ENCODE measurements around the gene LAMA2.

LAMA2 gene

DNA sequence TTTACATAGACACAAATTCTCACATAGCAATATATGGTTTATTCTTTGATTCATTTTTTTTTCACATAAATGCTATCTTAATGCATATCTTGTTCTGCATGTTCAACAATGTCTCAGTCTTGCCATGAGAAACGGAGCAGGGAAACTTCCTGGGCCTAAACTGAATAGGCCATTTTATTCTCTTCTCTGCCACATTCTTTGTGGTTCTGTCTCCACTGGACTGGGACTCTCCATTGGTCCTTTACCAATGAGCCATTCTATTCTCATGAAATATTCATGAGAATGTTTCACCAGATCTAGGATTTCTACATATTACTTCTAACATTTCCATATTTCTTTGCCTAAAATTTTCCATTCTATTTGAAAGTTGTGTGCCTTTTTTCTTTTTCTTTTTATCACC lies 42.8 kb downstream of the LAMA2 start:
- H3K4me1 ChIP-seq (ENCODE audit: control insufficient read depth, insufficient read depth, low read length), result no peaks in the 10 kb centered on the region
- no peak overlapping the region for H3K9ac ChIP-seq (ENCODE audit: low read length)
- H3K4me3 ChIP-seq (ENCODE audit: low read length), result no peak overlapping the region
- no peaks in the 10 kb centered on the region for H3K9me3 ChIP-seq (ENCODE audit: control insufficient read depth, low read length)
- no peaks in the 10 kb centered on the region for H3K27me3 ChIP-seq (ENCODE audit: control insufficient read depth, insufficient read depth, low read length)
- H3K36me3 ChIP-seq (ENCODE audit: control insufficient read depth, insufficient read depth, low read length), result no peaks in the 10 kb centered on the region

DNA sequence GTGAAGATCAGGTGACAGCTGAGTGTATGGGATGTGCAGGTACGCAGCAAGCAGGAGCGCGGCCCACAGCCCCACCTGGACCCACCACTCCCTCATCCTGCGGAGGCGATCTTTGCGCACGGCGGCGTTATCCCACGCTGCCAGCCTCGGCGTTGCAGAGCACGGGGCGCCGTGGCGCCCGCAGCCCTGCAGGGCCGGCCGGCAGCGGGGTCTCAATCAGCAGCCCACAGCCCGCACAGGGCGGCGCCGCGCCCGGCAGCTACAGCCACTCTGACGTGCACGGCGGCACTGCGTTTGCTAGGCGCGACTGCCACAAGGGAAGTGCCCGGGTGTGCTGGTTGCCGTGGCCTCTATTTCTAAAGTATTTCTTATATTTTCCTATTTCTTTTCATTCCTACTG lies 46.9 kb downstream of the LAMA2 start:
- Histone ChIP-seq H3K4me1 (ENCODE audit: control insufficient read depth, insufficient read depth, low read length) (no peaks in the 10 kb centered on the region), H3K9me3 (ENCODE audit: control insufficient read depth, low read length) (no peaks in the 10 kb centered on the region), H3K36me3 (ENCODE audit: control insufficient read depth, insufficient read depth, low read length) (no peaks in the 10 kb centered on the region), H3K27me3 (ENCODE audit: control insufficient read depth, insufficient read depth, low read length) (no peaks in the 10 kb centered on the region), H3K9ac (ENCODE audit: low read length) (no peak overlapping the region), H3K4me3 (ENCODE audit: low read length) (no peak overlapping the region)

DNA sequence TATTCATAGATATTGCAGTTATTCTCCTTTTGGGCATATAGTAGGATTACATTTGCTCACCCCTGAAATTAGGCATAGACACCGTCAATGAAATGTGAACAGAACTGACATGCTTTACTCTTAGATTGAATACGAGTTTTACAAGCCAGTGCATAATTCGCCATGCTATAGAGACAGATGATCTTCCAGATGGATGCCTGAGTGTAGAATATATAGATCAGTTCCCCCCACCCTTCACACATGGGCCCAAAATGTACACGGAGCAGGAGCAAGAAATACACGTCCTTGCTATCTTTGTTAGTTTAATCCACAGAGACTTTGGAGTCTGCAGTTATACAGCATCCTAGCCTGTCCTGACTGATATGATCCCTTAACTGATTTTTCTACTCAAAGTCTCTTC lies 47.4 kb downstream of the LAMA2 start:
- H3K36me3 ChIP-seq (ENCODE audit: control insufficient read depth, insufficient read depth, low read length), result no peaks in the 10 kb centered on the region
- H3K4me3 ChIP-seq (ENCODE audit: low read length), result no peak overlapping the region
- no peak overlapping the region for H3K9ac ChIP-seq (ENCODE audit: low read length)
- H3K27me3 ChIP-seq (ENCODE audit: control insufficient read depth, insufficient read depth, low read length), result no peaks in the 10 kb centered on the region
- no peaks in the 10 kb centered on the region for H3K9me3 ChIP-seq (ENCODE audit: control insufficient read depth, low read length)
- H3K4me1 ChIP-seq (ENCODE audit: control insufficient read depth, insufficient read depth, low read length), result no peaks in the 10 kb centered on the region

DNA sequence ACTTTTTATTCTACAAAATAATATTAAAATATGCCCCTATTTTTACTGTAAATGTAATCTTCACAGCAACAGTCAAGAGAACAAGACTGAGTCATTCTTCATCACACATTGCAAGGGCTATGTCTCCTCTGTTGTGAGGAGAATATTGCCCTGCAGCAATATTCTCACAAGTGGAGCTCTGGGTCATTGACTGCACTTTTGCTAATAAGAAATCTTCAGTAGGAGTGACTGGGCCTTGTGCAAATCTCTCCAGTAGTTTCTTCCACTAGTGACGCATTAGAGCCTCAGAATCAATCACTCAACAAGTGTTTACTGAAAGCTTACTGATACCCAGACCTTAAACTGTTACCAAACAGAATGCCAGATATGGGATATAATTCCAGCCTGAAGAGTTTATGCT lies 49.1 kb downstream of the LAMA2 start:
- H3K4me3 ChIP-seq (ENCODE audit: low read length), result no peak overlapping the region
- H3K4me1 ChIP-seq (ENCODE audit: control insufficient read depth, insufficient read depth, low read length), result no peaks in the 10 kb centered on the region
- H3K27me3 ChIP-seq (ENCODE audit: control insufficient read depth, insufficient read depth, low read length), result no peaks in the 10 kb centered on the region

DNA sequence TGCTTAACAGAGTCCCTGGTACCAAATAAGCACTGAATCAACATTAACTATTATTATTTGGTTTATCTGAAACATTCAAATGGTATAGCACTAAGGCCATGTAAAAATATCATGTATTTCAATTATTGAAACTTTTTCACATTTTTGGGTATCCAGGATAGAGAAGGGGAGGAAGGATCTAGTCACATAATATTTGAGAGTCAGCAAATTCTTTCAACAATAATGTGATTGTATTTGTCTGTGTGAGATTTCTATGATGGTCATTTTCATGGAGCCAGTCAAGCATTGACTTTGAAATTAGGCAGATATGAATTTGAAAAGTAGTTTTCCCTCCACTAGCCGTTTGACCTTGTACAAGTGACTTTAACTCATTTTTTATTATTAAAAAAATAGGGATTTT lies 67.9 kb downstream of the LAMA2 start:
- H3K9me3 ChIP-seq (ENCODE audit: control insufficient read depth, low read length), result no peaks in the 10 kb centered on the region
- no peak overlapping the region for H3K9ac ChIP-seq (ENCODE audit: low read length)
- no peaks in the 10 kb centered on the region for H3K36me3 ChIP-seq (ENCODE audit: control insufficient read depth, insufficient read depth, low read length)
- no peaks in the 10 kb centered on the region for H3K27me3 ChIP-seq (ENCODE audit: control insufficient read depth, insufficient read depth, low read length)
- no peak overlapping the region for H3K4me3 ChIP-seq (ENCODE audit: low read length)
- H3K4me1 ChIP-seq (ENCODE audit: control insufficient read depth, insufficient read depth, low read length), result no peaks in the 10 kb centered on the region

More for the DNA sequence above, 49.1 kb downstream of the LAMA2 start:
- H3K9me3 ChIP-seq (ENCODE audit: control insufficient read depth, low read length), result no peaks in the 10 kb centered on the region
- H3K36me3 ChIP-seq (ENCODE audit: control insufficient read depth, insufficient read depth, low read length), result no peaks in the 10 kb centered on the region
- no peak overlapping the region for H3K9ac ChIP-seq (ENCODE audit: low read length)

DNA sequence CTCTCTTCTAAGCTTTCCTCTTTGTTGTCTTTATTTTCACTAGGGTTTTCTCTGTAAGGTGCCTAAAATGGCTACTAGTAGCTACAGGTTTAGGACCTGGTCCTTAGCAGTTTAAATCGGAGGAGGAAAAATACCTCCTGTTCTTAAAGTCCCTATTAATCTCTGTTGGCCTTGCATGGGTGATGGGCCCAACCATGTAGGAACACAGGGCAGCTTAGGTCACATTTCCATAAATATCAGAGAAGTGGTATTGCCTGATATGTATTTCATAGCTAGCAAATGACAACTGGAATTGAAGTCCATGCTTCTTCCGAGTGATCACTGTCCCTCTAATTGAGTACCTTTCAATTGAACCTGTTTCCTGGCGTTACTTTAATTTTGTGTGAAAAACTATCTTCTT lies 70.0 kb downstream of the LAMA2 start:
- no peaks in the 10 kb centered on the region for H3K9me3 ChIP-seq (ENCODE audit: control insufficient read depth, low read length)
- H3K36me3 ChIP-seq (ENCODE audit: control insufficient read depth, insufficient read depth, low read length), result no peaks in the 10 kb centered on the region
- no peak overlapping the region for H3K9ac ChIP-seq (ENCODE audit: low read length)
- no peaks in the 10 kb centered on the region for H3K4me1 ChIP-seq (ENCODE audit: control insufficient read depth, insufficient read depth, low read length)
- H3K4me3 ChIP-seq (ENCODE audit: low read length), result no peak overlapping the region
- H3K27me3 ChIP-seq (ENCODE audit: control insufficient read depth, insufficient read depth, low read length), result no peaks in the 10 kb centered on the region

DNA sequence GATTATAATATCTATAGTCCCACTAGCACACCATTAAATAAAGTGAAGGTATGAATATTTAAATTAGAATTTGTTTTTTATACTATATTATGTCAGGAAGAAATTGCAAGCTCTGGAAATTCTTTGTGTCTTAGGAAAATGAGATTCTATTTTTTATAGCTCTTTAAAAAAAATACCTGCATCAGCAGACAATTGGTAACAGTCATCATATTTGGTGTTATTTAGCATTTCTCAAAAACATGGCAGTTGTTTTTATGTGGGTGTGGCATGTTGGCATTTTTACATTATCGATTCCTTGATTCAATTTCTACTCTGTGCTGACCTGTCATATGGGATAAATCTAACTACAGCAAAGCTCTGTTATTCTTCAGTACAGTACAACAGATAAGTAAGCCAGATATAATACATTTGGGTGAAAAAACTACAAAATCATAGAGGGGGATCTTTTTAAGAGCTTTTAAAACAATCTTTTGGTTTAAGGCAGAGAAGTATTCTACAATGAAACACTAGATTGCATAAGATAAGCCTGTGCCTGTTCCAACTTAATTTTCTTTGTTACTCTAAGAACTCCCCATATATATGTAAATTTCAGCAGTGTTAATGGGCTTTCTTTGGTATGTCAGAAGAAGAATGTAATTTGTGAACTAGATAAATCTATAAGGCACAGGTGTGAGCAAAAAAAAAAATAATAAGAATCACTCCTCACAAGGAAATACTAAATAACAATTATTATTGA lies 71.5 kb downstream of the LAMA2 start:
- no peak overlapping the region for H3K9ac ChIP-seq (ENCODE audit: low read length)
- H3K27me3 ChIP-seq (ENCODE audit: control insufficient read depth, insufficient read depth, low read length), result no peaks in the 10 kb centered on the region
- no peaks in the 10 kb centered on the region for H3K4me1 ChIP-seq (ENCODE audit: control insufficient read depth, insufficient read depth, low read length)
- no peaks in the 10 kb centered on the region for H3K36me3 ChIP-seq (ENCODE audit: control insufficient read depth, insufficient read depth, low read length)
- H3K4me3 ChIP-seq (ENCODE audit: low read length), result no peak overlapping the region
- no peaks in the 10 kb centered on the region for H3K9me3 ChIP-seq (ENCODE audit: control insufficient read depth, low read length)

DNA sequence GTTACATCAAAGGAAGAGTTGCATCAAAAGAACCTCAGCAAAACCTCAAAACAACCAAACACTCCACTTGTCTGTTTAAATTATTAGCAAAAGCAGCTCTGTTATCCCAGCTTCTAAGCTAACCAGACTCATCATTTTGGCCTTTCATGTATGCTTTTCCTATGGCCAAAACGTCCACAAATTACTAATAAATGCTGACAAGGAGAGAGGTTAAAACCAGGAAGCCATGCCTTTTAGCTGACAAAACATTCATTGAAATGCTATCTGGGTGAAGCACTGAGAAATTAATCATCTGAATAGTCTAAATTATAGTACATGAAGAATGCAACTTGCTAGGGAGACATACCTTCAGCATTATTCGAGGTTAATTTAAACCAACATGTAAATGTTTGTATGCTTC lies 80.6 kb downstream of the LAMA2 start:
- no peak overlapping the region for H3K9ac ChIP-seq (ENCODE audit: low read length)
- no peaks in the 10 kb centered on the region for H3K27me3 ChIP-seq (ENCODE audit: control insufficient read depth, insufficient read depth, low read length)
- no peak overlapping the region for H3K4me3 ChIP-seq (ENCODE audit: low read length)
- no peaks in the 10 kb centered on the region for H3K9me3 ChIP-seq (ENCODE audit: control insufficient read depth, low read length)
- no peaks in the 10 kb centered on the region for H3K36me3 ChIP-seq (ENCODE audit: control insufficient read depth, insufficient read depth, low read length)
- no peaks in the 10 kb centered on the region for H3K4me1 ChIP-seq (ENCODE audit: control insufficient read depth, insufficient read depth, low read length)

DNA sequence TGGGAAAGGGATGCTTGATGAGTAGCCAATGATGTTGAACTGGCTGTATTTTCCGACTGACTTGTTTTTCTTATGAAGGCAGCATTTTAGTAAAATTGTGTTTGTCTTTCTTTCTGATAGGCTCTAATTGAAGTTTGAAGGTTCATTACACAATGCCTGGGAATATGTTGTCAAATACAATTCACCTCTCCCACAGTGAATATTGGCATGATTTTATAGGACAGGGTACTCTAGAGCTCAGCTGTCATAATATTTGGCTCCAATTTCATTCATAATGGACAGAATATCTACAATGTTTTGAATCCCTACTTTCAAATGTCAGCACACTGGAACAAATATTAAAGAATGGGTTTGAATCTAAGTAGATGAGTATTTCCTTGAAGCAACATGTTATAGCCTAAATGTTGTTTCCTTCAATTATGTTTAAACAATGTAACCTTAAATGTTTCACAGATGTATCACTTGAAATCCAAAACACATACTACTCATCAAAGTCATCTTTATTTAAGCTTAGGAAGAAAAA lies 81.4 kb downstream of the LAMA2 start:
- H3K36me3 ChIP-seq (ENCODE audit: control insufficient read depth, insufficient read depth, low read length), result no peaks in the 10 kb centered on the region
- H3K27me3 ChIP-seq (ENCODE audit: control insufficient read depth, insufficient read depth, low read length), result no peaks in the 10 kb centered on the region
- H3K4me3 ChIP-seq (ENCODE audit: low read length), result no peak overlapping the region
- no peaks in the 10 kb centered on the region for H3K4me1 ChIP-seq (ENCODE audit: control insufficient read depth, insufficient read depth, low read length)
- no peak overlapping the region for H3K9ac ChIP-seq (ENCODE audit: low read length)
- no peaks in the 10 kb centered on the region for H3K9me3 ChIP-seq (ENCODE audit: control insufficient read depth, low read length)

DNA sequence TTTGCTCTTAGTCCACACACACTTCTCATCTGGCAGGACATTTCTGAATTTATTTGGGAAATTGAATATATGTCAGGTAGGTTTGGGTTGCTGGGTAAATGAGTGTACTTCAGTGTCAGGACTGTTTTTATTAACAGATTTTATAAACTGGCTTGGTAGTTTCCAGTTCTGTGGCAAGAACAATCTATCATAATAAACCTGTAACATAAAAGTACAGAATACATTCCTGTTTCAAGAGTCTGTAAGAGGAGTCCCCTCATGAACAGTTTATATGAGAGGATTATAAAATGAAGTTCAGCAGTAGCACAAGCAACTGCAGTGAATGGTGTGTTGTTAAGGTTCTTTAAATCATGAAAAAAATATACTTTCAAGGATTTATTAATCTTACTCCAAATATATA lies 81.8 kb downstream of the LAMA2 start:
- H3K9me3 ChIP-seq (ENCODE audit: control insufficient read depth, low read length), result no peaks in the 10 kb centered on the region
- H3K9ac ChIP-seq (ENCODE audit: low read length), result no peak overlapping the region
- no peaks in the 10 kb centered on the region for H3K36me3 ChIP-seq (ENCODE audit: control insufficient read depth, insufficient read depth, low read length)
- no peaks in the 10 kb centered on the region for H3K27me3 ChIP-seq (ENCODE audit: control insufficient read depth, insufficient read depth, low read length)
- H3K4me3 ChIP-seq (ENCODE audit: low read length), result no peak overlapping the region
- H3K4me1 ChIP-seq (ENCODE audit: control insufficient read depth, insufficient read depth, low read length), result no peaks in the 10 kb centered on the region

DNA sequence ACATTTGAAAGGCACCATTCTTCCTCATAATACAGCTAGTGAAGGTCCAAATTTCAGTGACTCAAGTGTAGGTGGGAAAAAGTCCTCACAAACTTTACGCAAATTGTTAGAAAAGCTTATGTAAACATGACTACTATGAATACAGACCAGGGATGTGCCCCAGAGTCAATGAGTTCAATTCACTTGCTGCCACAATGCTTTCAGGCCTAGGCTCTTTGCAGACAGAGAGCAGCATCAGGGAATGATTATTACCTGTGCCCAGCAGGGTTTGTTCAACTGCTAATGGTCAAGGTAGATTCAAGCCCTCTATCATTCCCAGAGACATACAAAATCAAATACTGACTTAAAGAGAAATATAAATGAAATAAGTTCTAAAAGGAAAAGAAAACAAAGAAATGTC lies 84.0 kb downstream of the LAMA2 start:
- H3K4me1 ChIP-seq (ENCODE audit: control insufficient read depth, insufficient read depth, low read length), result no peaks in the 10 kb centered on the region
- H3K27me3 ChIP-seq (ENCODE audit: control insufficient read depth, insufficient read depth, low read length), result no peaks in the 10 kb centered on the region
- no peaks in the 10 kb centered on the region for H3K36me3 ChIP-seq (ENCODE audit: control insufficient read depth, insufficient read depth, low read length)
- no peaks in the 10 kb centered on the region for H3K9me3 ChIP-seq (ENCODE audit: control insufficient read depth, low read length)
- H3K9ac ChIP-seq (ENCODE audit: low read length), result no peak overlapping the region
- H3K4me3 ChIP-seq (ENCODE audit: low read length), result no peak overlapping the region

DNA sequence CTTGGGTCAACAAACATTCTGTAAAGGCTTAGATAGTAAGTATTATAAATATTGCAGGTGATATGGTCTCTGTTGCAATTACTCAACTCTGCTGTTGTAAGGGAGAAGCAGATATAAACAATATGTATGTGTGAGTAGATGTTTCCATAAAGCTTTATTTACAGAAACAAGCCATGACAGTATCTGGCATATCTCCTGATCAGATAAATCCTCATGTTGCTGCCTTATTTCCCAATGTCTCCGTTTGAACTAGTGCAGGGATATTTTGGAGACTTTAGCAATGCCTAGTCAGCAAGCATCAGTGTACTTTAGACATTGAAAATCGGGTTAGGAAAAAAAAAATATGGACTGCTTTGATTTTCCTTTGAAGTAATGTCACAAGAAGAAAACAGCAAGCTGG lies 96.1 kb downstream of the LAMA2 start:
- no peaks in the 10 kb centered on the region for H3K27me3 ChIP-seq (ENCODE audit: control insufficient read depth, insufficient read depth, low read length)
- H3K9me3 ChIP-seq (ENCODE audit: control insufficient read depth, low read length), result no peaks in the 10 kb centered on the region
- H3K4me1 ChIP-seq (ENCODE audit: control insufficient read depth, insufficient read depth, low read length), result no peaks in the 10 kb centered on the region
- no peak overlapping the region for H3K4me3 ChIP-seq (ENCODE audit: low read length)
- no peak overlapping the region for H3K9ac ChIP-seq (ENCODE audit: low read length)
- H3K36me3 ChIP-seq (ENCODE audit: control insufficient read depth, insufficient read depth, low read length), result no peaks in the 10 kb centered on the region

DNA sequence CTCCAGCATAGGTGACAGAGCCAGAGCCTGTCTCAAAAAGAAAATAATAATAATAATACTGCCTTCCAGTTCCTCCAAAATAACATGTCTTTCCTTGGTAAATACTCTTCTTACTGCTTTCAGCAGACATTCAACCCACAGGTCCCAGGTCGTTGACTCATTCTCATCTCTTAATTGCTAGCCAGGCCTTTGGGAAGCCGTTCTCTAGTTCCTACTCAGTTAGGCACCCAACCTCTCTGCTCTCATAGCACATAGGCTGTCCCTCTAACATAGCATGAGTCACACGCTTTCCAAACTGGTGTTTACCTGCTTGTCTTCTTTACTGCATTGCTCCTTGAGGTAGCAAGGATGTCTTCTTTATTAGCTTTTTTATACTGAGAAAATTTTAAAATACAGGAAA lies 98.8 kb downstream of the LAMA2 start:
- Histone ChIP-seq H3K36me3 (ENCODE audit: control insufficient read depth, insufficient read depth, low read length) (no peaks in the 10 kb centered on the region), H3K4me1 (ENCODE audit: control insufficient read depth, insufficient read depth, low read length) (no peaks in the 10 kb centered on the region), H3K4me3 (ENCODE audit: low read length) (no peak overlapping the region), H3K9me3 (ENCODE audit: control insufficient read depth, low read length) (no peaks in the 10 kb centered on the region), H3K9ac (ENCODE audit: low read length) (no peak overlapping the region), H3K27me3 (ENCODE audit: control insufficient read depth, insufficient read depth, low read length) (no peaks in the 10 kb centered on the region)
